GM12873 (cell line): ENCODE data around the gene PRDM12.

ENCODE experiments used
- TF ChIP-seq, protein P1 (sequence below): IDR thresholded peaks from 2 replicates; pipeline ENCODE4 v1.5.1; 2012; ENCODE audit warnings: low read depth, mild to moderate bottlenecking, moderate library complexity, low read length, control low read depth; ENCODE audit not compliant: insufficient read depth; ENCODE audit errors: missing control alignments

The PRDM12 gene

DNA sequence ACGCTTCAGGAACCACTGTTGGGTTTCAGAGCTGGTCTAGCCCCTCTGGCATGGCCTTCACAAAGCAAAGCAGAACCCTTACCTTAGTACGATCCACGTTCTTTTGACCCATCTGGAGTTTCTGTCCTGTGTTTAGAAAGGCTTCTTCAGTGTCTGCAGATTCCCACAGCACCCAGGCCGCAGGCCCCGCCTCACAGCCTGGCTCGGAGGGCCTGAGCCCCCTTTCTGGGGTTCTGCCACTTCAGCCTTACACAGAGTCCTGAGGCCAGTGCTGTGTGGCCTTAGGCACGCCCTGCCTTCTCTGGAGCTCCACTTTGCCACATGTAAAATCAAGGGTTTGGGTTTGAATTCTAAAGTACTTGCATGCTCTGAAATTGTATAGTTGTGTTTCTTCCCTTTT, 31.6 kb upstream of the PRDM12 start:
- TF ChIP-seq, protein P1, sequence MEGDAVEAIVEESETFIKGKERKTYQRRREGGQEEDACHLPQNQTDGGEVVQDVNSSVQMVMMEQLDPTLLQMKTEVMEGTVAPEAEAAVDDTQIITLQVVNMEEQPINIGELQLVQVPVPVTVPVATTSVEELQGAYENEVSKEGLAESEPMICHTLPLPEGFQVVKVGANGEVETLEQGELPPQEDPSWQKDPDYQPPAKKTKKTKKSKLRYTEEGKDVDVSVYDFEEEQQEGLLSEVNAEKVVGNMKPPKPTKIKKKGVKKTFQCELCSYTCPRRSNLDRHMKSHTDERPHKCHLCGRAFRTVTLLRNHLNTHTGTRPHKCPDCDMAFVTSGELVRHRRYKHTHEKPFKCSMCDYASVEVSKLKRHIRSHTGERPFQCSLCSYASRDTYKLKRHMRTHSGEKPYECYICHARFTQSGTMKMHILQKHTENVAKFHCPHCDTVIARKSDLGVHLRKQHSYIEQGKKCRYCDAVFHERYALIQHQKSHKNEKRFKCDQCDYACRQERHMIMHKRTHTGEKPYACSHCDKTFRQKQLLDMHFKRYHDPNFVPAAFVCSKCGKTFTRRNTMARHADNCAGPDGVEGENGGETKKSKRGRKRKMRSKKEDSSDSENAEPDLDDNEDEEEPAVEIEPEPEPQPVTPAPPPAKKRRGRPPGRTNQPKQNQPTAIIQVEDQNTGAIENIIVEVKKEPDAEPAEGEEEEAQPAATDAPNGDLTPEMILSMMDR = no peak

DNA sequence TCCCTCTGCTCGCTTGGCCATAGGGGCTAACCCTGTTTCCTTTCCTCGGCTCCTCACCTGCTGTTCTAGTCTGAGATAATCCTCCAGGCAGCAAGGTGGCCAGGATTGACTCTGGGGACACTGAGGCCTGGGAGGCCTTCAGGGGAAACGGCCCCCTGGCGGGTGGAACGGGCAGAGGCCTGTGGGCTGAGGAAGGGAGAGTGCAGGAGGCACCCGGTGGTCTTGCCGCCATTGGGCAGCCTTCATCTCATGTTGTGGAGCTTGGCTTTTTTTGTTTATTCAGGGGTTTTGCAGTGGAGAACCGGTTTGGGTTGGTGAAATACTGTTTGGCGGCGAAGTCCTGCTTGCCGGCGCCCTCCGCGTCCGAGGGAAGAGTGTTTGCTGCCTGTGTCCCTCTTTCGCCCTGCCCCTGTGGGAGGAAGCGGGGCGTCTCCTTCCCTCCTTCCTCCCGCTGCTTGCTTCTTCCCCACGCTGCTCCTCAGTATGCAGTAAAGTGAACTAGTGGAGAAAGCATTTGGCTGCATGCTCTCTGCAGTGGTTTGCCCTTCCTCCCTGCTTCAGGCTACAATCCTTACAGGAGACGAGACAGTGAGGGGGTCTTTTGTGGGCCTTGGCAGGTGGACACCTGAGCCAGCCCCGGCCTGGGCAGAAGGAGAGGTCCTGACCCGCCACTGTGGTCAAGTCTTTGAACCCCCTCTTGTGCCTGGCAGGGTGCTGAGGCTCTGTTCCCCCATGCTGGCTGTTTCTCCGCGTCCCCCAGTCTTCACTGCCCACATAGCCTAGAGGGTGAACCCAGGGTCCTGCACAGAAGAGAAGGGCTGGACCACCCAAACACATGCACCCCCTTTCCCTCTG, 30.8 kb upstream of the PRDM12 start:
- TF ChIP-seq, protein P1 = no peak

DNA sequence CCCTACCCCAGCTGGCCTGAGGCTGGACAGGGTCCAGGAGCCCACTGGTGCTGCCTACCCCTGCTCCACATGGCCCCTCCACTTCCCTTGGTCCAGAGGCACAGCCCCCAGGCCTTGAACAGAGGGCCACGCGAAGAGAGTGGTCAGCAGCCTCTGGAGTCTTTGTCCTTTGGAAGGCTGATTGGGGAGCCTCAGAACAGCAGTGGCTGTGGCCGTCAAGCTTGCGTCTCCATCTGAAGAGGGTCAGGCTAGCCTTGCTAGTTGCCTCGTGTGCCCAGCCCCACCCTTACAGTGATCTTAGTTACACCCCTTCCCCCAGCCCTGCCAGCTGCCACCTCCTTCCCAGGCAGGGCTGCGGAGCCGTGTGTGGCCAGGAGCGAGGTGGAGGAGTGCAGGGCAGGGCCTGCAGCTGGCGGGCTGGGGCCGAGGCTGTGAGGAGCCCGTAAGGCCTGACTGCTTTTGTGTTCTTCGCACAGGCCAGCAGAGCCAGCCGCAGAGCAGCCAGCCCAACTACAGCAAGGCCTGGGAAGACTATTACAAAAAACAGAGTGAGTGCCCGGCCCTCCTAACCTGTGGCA, 30.1 kb upstream of the PRDM12 start:
- TF ChIP-seq, protein P1 = no peak

DNA sequence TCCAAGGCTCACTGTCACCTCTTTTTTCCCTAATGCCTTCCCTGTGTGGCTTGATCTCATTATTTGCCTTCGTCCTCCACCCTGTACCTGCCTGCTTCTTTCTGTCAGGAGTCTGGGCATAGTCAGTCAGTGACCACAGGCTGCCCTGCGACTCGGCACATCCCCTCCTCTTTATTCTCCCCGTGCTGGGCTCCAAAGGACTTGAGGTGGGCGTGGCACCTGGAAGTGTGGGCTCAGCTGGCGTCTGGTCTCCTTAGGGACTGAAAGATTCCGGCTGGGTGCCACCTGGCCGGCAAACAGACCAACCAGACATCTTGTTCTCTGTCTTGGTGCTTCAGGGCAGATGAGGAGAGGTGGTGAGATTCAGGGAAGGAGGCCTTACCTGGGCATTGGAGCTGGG, 29.6 kb upstream of the PRDM12 start:
- TF ChIP-seq, protein P1 = no peak

DNA sequence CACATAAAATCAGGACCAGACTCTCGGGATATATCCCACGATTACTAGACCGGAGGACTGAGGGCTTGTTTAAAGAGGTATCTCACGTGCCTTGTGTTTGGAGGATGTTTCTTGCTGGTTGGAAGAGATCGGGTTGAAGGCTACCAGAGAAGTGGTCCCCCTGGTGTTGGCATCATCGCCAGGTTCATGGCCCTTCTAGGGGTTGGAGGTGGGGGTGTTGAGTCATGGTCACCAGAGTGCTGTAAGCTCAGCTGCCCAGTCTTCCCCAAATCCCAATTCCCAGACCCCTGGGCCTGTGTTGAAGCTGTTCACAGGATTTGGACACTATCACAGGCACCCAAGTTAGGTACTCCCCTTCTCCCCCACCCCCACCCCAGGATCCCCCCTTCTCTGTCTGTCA, 29.1 kb upstream of the PRDM12 start:
- TF ChIP-seq, protein P1 = no peak

DNA sequence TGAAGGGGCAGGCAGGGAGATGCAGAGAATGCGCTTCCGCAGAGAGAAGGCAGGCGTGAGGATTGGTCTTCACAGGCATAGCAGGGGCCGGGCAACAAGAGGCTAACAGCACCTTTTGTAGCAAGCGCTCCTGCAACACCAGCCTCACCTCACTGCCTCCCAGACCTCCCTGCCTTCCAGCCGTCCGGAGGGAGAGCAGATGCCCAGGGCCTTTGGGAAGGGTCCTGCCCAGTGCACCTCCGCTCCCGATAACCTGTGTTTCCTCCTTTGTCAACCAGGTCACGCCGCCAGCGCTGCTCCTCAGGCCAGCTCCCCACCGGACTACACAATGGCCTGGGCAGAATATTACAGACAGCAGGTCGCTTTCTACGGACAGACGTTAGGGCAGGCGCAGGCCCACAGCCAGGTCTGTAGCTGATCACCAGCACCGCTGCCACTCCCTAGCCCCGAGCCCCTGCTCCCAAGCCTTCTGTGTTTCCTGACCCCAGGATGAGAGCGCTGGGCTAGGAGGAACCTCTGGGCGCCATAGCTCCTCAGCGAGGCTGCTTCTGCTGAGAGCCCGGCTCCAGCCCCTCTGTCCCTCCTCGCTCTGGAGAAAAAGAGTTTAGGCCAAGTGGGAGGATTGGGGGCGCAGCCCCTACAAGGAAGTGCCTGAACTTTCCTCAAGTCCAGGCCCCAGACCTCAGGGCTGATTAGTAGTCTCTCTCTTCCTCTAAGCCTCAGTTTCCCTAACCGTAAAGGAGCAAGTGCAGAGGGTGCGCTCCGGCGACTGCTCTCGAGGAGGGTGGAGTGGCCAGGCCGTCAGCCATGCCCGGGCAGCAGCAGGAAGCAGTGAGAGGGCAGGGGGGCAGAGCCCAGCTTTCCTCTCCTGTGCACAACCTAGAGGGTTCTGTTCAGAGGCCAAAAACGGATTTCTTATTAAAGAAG, 28.4 kb upstream of the PRDM12 start:
- TF ChIP-seq, protein P1 = no peak

DNA sequence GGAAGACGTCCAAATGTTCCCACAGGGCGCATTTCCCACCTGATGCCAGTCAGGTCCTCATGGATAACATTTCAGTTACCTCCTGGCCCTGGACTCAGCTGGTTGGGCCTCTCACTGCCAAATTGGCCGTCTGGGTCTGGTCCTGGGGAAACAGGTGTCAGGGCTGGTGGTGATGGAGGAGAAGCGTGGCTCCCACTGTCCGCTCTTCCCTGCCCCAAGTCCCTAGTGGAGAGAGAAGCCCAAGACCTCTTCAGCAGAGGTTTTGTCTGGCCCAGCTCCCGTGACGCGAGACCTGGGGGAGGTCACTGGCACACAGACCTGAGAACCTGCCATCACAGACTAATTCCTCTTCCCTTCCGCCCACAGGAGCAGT, 27.8 kb upstream of the PRDM12 start:
- TF ChIP-seq, protein P1 = no peak
